Measurements from ENCODE around the gene NDUFB7. TPM values are rescaled to one million over a fixed set of nuclear protein-coding genes. Genes with fewer than 3 reads are reported as not detected.
"Not testable (repeated sequence)": the region's sequence is repeated elsewhere in the genome, so short reads cannot be mapped to it uniquely, and the experiment has no call there.

The NDUFB7 gene
- total RNA-seq, 1 donor from 2014 or later: 227 TPM

GRCh38 chr19:14553939-14554243 is 18.0 kb downstream of the NDUFB7 start:
- no peak for DNase-seq (ENCODE audit: low spot score)

GRCh38 chr19:14553042-14553938 is 18.6 kb downstream of the NDUFB7 start:
- no peak for DNase-seq (ENCODE audit: low spot score)

GRCh38 chr19:14552006-14552360 is 19.9 kb downstream of the NDUFB7 start:
- DNase-seq (ENCODE audit: low spot score): not testable (repeated sequence)

GRCh38 chr19:14551134-14552005 is 20.5 kb downstream of the NDUFB7 start:
- peak; percentile 94 for DNase-seq (ENCODE audit: low spot score)

GRCh38 chr19:14550201-14550754 is 21.6 kb downstream of the NDUFB7 start:
- DNase-seq (ENCODE audit: low spot score): peak; percentile 69

GRCh38 chr19:14545716-14546082 is 26.2 kb downstream of the NDUFB7 start:
- DNase-seq (ENCODE audit: low spot score): no peak

- DNase-seq (ENCODE audit: low spot score): no peak
These were observed 26.7 kb downstream of the NDUFB7 start for GRCh38 chr19:14544977-14545715.

GRCh38 chr19:14544047-14544446 is 27.8 kb downstream of the NDUFB7 start:
- DNase-seq (ENCODE audit: low spot score): no peak

GRCh38 chr19:14542711-14543328 is 29.0 kb downstream of the NDUFB7 start:
- peak; percentile 68 for DNase-seq (ENCODE audit: low spot score)

GRCh38 chr19:14541979-14542378 is 29.9 kb downstream of the NDUFB7 start:
- DNase-seq (ENCODE audit: low spot score): not testable (repeated sequence)

- DNase-seq (ENCODE audit: low spot score): no peak
These were observed 30.9 kb downstream of the NDUFB7 start for GRCh38 chr19:14540741-14541525.

GRCh38 chr19:14536926-14537692 is 34.8 kb downstream of the NDUFB7 start:
- DNase-seq (ENCODE audit: low spot score): peak; percentile 76

- no peak for DNase-seq (ENCODE audit: low spot score)
These were observed 38.4 kb downstream of the NDUFB7 start for GRCh38 chr19:14533450-14533849.

GRCh38 chr19:14530506-14530905 is 41.4 kb downstream of the NDUFB7 start:
- DNase-seq (ENCODE audit: low spot score): no peak

- no peak for DNase-seq (ENCODE audit: low spot score)
These were observed 41.9 kb downstream of the NDUFB7 start for GRCh38 chr19:14530005-14530348.

GRCh38 chr19:14529254-14530004 is 42.4 kb downstream of the NDUFB7 start, which contains the start of gene TECR:
TSS of gene TECR (plus strand) at chr19:14529594. CDS start at chr19:14529697, 103 bp downstream.
- peak; percentile 100 for DNase-seq (ENCODE audit: low spot score)

- no peak for DNase-seq (ENCODE audit: low spot score)
These were observed 43.2 kb downstream of the NDUFB7 start for GRCh38 chr19:14528419-14529253.

- no peak for DNase-seq (ENCODE audit: low spot score)
These were observed 45.4 kb downstream of the NDUFB7 start for GRCh38 chr19:14526423-14526822.

Data from umbilical cord (tissue), 2 donors.